Raji (cell line): Measurements from ENCODE around the gene CDC37.
A peak's percentile ranks its signal among the peaks of the same experiment; 100 is the strongest.

Experiments
- POLR2A ChIP-seq: IDR thresholded peaks from 2 replicates; pipeline ENCODE4 v1.6.1; 2011; ENCODE audit warnings: low read depth, low read length, control low read depth; ENCODE audit not compliant: insufficient read depth

Gene CDC37

GRCh38 chr19:10408511-10409283 lies 5.4 kb upstream of the CDC37 start:
- TF ChIP-seq POLR2A, result peak; percentile 30; the same call in 1 of the 2 replicates

GRCh38 chr19:10407096-10407495 lies 3.8 kb upstream of the CDC37 start:
- TF ChIP-seq POLR2A, result no peak

- no peak for TF ChIP-seq POLR2A
These were observed 2.8 kb upstream of the CDC37 start for GRCh38 chr19:10406191-10406590.

GRCh38 chr19:10404888-10405820 lies 1.8 kb upstream of the CDC37 start:
- no peak for TF ChIP-seq POLR2A

- TF ChIP-seq POLR2A, result no peak
These were observed 802 bp downstream of the CDC37 start for GRCh38 chr19:10402441-10403038.

- TF ChIP-seq POLR2A, result no peak
These were observed 3.5 kb downstream of the CDC37 start for GRCh38 chr19:10399878-10400277.

GRCh38 chr19:10398819-10399218 lies 4.5 kb downstream of the CDC37 start:
- TF ChIP-seq POLR2A, result no peak

GRCh38 chr19:10395917-10396316 lies 7.4 kb downstream of the CDC37 start:
- no peak for TF ChIP-seq POLR2A

GRCh38 chr19:10395436-10395835 lies 7.9 kb downstream of the CDC37 start:
- TF ChIP-seq POLR2A, result no peak

GRCh38 chr19:10395003-10395402 lies 8.3 kb downstream of the CDC37 start:
- TF ChIP-seq POLR2A, result no peak

- no peak for TF ChIP-seq POLR2A
These were observed 10.2 kb downstream of the CDC37 start for GRCh38 chr19:10393137-10393536.

GRCh38 chr19:10392120-10392519 lies 11.2 kb downstream of the CDC37 start:
- TF ChIP-seq POLR2A, result no peak

GRCh38 chr19:10390652-10391286 lies 12.6 kb downstream of the CDC37 start:
- TF ChIP-seq POLR2A, result no peak

GRCh38 chr19:10389863-10390262 lies 13.5 kb downstream of the CDC37 start:
- TF ChIP-seq POLR2A, result no peak

- TF ChIP-seq POLR2A, result no peak
These were observed 14.4 kb downstream of the CDC37 start for GRCh38 chr19:10388957-10389356.
